Muscle of leg (tissue), 11 donors: Measurements from ENCODE around the gene SIGLEC14. TPM values are rescaled to one million over a fixed set of nuclear protein-coding genes. Genes with fewer than 3 reads are reported as not detected.

Experiments
- DNase-seq: peaks from one replicate; pipeline ENCODE4 v3.0.0; 2013
- H3K27ac ChIP-seq: one replicate; pipeline ENCODE4 v1.5.1; 2013; ENCODE audit warnings: mild to moderate bottlenecking, low read length, control low read depth
- H3K27me3 ChIP-seq: one replicate; pipeline ENCODE4 v1.6.1; 2013; ENCODE audit warnings: low read length; ENCODE audit not compliant: control insufficient read depth, insufficient read depth
- H3K36me3 ChIP-seq: one replicate; pipeline ENCODE4 v1.6.1; 2013; ENCODE audit warnings: low read length; ENCODE audit not compliant: control insufficient read depth, insufficient read depth
- H3K4me1 ChIP-seq: one replicate; pipeline ENCODE4 v1.6.1; 2013; ENCODE audit warnings: low read length; ENCODE audit not compliant: control insufficient read depth, insufficient read depth
- H3K4me3 ChIP-seq: one replicate; pipeline ENCODE4 v1.5.1; 2013; ENCODE audit warnings: low read length, control low read depth
- H3K9me3 ChIP-seq: replicated peaks from 2 replicates; pipeline ENCODE4 v1.6.1; 2013; ENCODE audit warnings: low read depth, low read length; ENCODE audit not compliant: control insufficient read depth
- WGBS: methylation state at CpG from one replicate; pipeline ENCODE4 v1.1.5; 2013; ENCODE audit warnings: missing lambda C conversion rate; ENCODE audit not compliant: insufficient coverage; 5-methylcytosine and 5-hydroxymethylcytosine counted together
- polyA plus RNA-seq, 8 donors: library from polyadenylated mRNA; unstranded; fragments of 120-200 nt; gene quantifications; one replicate each; pipeline versions ENCODE4 v1.2.1 to v1.2.3, GENCODE V29; 2013; ENCODE audit warnings: inconsistent platforms in 1 of 8, low replicate concordance in 1 of 8; ENCODE audit not compliant: insufficient read length in 8 of 8, insufficient read depth in 1 of 8
- total RNA-seq: library from RNA; stranded (reverse); fragments of 120-200 nt; gene quantifications from one replicate; pipeline ENCODE4 v1.2.4, GENCODE V29; 2013

Gene SIGLEC14
- total and polyA plus RNA-seq, 9 donors = 0.58 to 2.7 (median 1.4) TPM

- no peak overlapping the region for H3K4me3 ChIP-seq
- no peak overlapping the region for H3K27ac ChIP-seq
- no peaks in the 10 kb centered on the region for H3K4me1 ChIP-seq
- H3K9me3 ChIP-seq = no peaks in the 10 kb centered on the region
- WGBS = no CpG with 5 or more reads among the region's 3 CpGs
- no peaks in the 10 kb centered on the region for H3K36me3 ChIP-seq
- peaks cover 7% of the 10 kb centered on the region for H3K27me3 ChIP-seq
- DNase-seq = no peak
Measured at GRCh38 chr19:51668216-51668615, 21.6 kb upstream of the SIGLEC14 start.

- no peaks in the 10 kb centered on the region for H3K9me3 ChIP-seq
- DNase-seq = no peak
- WGBS = no CpG with 5 or more reads among the region's 3 CpGs
- H3K27me3 ChIP-seq = peaks cover 8% of the 10 kb centered on the region
- H3K4me1 ChIP-seq = no peaks in the 10 kb centered on the region
- H3K27ac ChIP-seq = no peak overlapping the region
- H3K36me3 ChIP-seq = no peaks in the 10 kb centered on the region
- no peak overlapping the region for H3K4me3 ChIP-seq
Measured at GRCh38 chr19:51664997-51665396, 18.4 kb upstream of the SIGLEC14 start.

GRCh38 chr19:51664131-51664530 lies 17.5 kb upstream of the SIGLEC14 start:
- H3K4me3 ChIP-seq = no peak overlapping the region
- no peaks in the 10 kb centered on the region for H3K36me3 ChIP-seq
- H3K4me1 ChIP-seq = no peaks in the 10 kb centered on the region
- WGBS = no CpG with 5 or more reads among the region's 1 CpG
- H3K27me3 ChIP-seq = peaks cover 8% of the 10 kb centered on the region
- DNase-seq = no peak
- H3K9me3 ChIP-seq = no peaks in the 10 kb centered on the region
- H3K27ac ChIP-seq = no peak overlapping the region

- H3K27ac ChIP-seq = no peak overlapping the region
- H3K9me3 ChIP-seq = no peaks in the 10 kb centered on the region
- H3K4me1 ChIP-seq = no peaks in the 10 kb centered on the region
- H3K36me3 ChIP-seq = no peaks in the 10 kb centered on the region
- H3K4me3 ChIP-seq = no peak overlapping the region
- peaks cover 8% of the 10 kb centered on the region for H3K27me3 ChIP-seq
- no peak for DNase-seq
- WGBS = 46% methylated on average over 2 of the region's 3 CpGs
Measured at GRCh38 chr19:51663650-51664049, 17.0 kb upstream of the SIGLEC14 start.

GRCh38 chr19:51660975-51661600 lies 14.5 kb upstream of the SIGLEC14 start:
- no peak overlapping the region for H3K4me3 ChIP-seq
- no peaks in the 10 kb centered on the region for H3K4me1 ChIP-seq
- no peaks in the 10 kb centered on the region for H3K36me3 ChIP-seq
- peaks cover 8% of the 10 kb centered on the region for H3K27me3 ChIP-seq
- no peaks in the 10 kb centered on the region for H3K9me3 ChIP-seq
- peak; percentile 81 for DNase-seq
- WGBS = no CpG with 5 or more reads among the region's 10 CpGs
- no peak overlapping the region for H3K27ac ChIP-seq

GRCh38 chr19:51654783-51655182 lies 8.2 kb upstream of the SIGLEC14 start:
- Histone ChIP-seq H3K4me1 (no peaks in the 10 kb centered on the region), H3K4me3 (no peak overlapping the region), H3K27me3 (peaks cover 1% of the 10 kb centered on the region), H3K9me3 (no peaks in the 10 kb centered on the region), H3K27ac (no peak overlapping the region), H3K36me3 (no peaks in the 10 kb centered on the region)
- no peak for DNase-seq
- WGBS = no CpG with 5 or more reads among the region's 4 CpGs

- no CpG with 5 or more reads among the region's 2 CpGs for WGBS
- Histone ChIP-seq H3K9me3 (no peaks in the 10 kb centered on the region), H3K36me3 (no peaks in the 10 kb centered on the region), H3K4me3 (no peak overlapping the region), H3K4me1 (no peaks in the 10 kb centered on the region), H3K27ac (no peak overlapping the region), H3K27me3 (peaks cover 2% of the 10 kb centered on the region)
- no peak for DNase-seq
Measured at GRCh38 chr19:51653162-51653561, 6.5 kb upstream of the SIGLEC14 start.

GRCh38 chr19:51652266-51652665 lies 5.6 kb upstream of the SIGLEC14 start:
- 70% methylated on average over 4 of the region's 4 CpGs for WGBS
- no peak for DNase-seq
- H3K27ac ChIP-seq = no peak overlapping the region

GRCh38 chr19:51651216-51651846 lies 4.7 kb upstream of the SIGLEC14 start:
- Histone ChIP-seq H3K27ac (no peak overlapping the region), H3K36me3 (no peaks in the 10 kb centered on the region), H3K9me3 (no peaks in the 10 kb centered on the region), H3K4me3 (no peak overlapping the region), H3K4me1 (no peaks in the 10 kb centered on the region), H3K27me3 (peaks cover 2% of the 10 kb centered on the region)
- DNase-seq = peak; percentile 24
- no CpG with 5 or more reads among the region's 7 CpGs for WGBS

More at GRCh38 chr19:51652266-51652665, 5.6 kb upstream of the SIGLEC14 start:
- Histone ChIP-seq H3K27me3 (peaks cover 2% of the 10 kb centered on the region), H3K36me3 (no peaks in the 10 kb centered on the region), H3K4me3 (no peak overlapping the region), H3K9me3 (no peaks in the 10 kb centered on the region), H3K4me1 (no peaks in the 10 kb centered on the region)

- no peak overlapping the region for H3K4me3 ChIP-seq
- H3K27ac ChIP-seq = no peak overlapping the region
- peaks cover 2% of the 10 kb centered on the region for H3K27me3 ChIP-seq
- H3K36me3 ChIP-seq = no peaks in the 10 kb centered on the region
- H3K9me3 ChIP-seq = no peaks in the 10 kb centered on the region
- 100% methylated on average over 2 of the region's 6 CpGs for WGBS
- no peak for DNase-seq
- H3K4me1 ChIP-seq = no peaks in the 10 kb centered on the region
Measured at GRCh38 chr19:51647318-51647717, 693 bp upstream of the SIGLEC14 start.
